ENCODE results near the gene KDM3B. TPM values are rescaled to one million over a fixed set of nuclear protein-coding genes. Genes with fewer than 3 reads are reported as not detected.

Gene KDM3B
- total and polyA plus RNA-seq, 9 of the 15 experiments (the other 6 are each of a cell fraction or from before 2014, with no cell fraction given), result 13.8 to 62.8 (median 41.9) TPM

- no peak for TF ChIP-seq PYGO2 (tag; IDR thresholded peaks at IDR 0.05)
- TF ChIP-seq BRF1 (IDR thresholded peaks at IDR 0.05; ENCODE audit: borderline replicate concordance, extremely low read depth, insufficient read length), result no peak
- 0 out of 2 replicates have a peak, but pooled peaks have one; percentile 47 for TF ChIP-seq E2F3 (CRISPR knock-in tag; IDR thresholded peaks at IDR 0.05)
- TF ChIP-seq ZNF311 (CRISPR knock-in tag; IDR thresholded peaks at IDR 0.05), result peak; percentile 56; the same call in 1 of the 2 replicates
- TF ChIP-seq MITF (IDR thresholded peaks at IDR 0.05), result no peak
- no peak for TF ChIP-seq MEIS2 (IDR thresholded peaks at IDR 0.05; ENCODE audit: partially characterized antibody)
- TF ChIP-seq ZNF79 (CRISPR knock-in tag; IDR thresholded peaks at IDR 0.05; ENCODE audit: low read depth), result no peak
- TF ChIP-seq GATAD2B (IDR thresholded peaks at IDR 0.05; ENCODE audit: borderline replicate concordance), result peak; percentile 28; the same call in 1 of the 2 replicates
- no peak for TF ChIP-seq ZNF785 (CRISPR knock-in tag; IDR thresholded peaks at IDR 0.05)
- no peak for TF ChIP-seq SIX5 (IDR thresholded peaks at IDR 0.05; ENCODE audit: borderline replicate concordance in 1 of 2, insufficient read depth in 1 of 2, low read depth in 1 of 2, low read length in 2 of 2)
- no peak for TF ChIP-seq NEUROD1 (IDR thresholded peaks at IDR 0.05; ENCODE audit: borderline replicate concordance, low read depth, low read length, partially characterized antibody)
- TF ChIP-seq ZNF146 (CRISPR knock-in tag; IDR thresholded peaks at IDR 0.05; ENCODE audit: unreplicated experiment), result no peak
- TF ChIP-seq BRCA1 (IDR thresholded peaks at IDR 0.05), result no peak
- TF ChIP-seq BRCA1 (CRISPR knock-in tag; IDR thresholded peaks at IDR 0.05), result no peak
- TF ChIP-seq ZBTB9 (CRISPR knock-in tag; IDR thresholded peaks at IDR 0.05), result no peak
- TF ChIP-seq RBM34 (IDR thresholded peaks at IDR 0.05; ENCODE audit: borderline replicate concordance, insufficient read depth, low read length), result no peak
- no peak for TF ChIP-seq DACH1 (IDR thresholded peaks at IDR 0.05; ENCODE audit: partially characterized antibody)
- no peak for TF ChIP-seq ZNF778 (CRISPR knock-in tag; IDR thresholded peaks at IDR 0.05)
- no peak; the same call in 1 of the 2 replicates for TF ChIP-seq FOXJ2 (tag; IDR thresholded peaks at IDR 0.05)
- TF ChIP-seq BRD9 (IDR thresholded peaks at IDR 0.05; ENCODE audit: low read depth, partially characterized antibody), result peak; percentile 54
- TF ChIP-seq LARP7 (IDR thresholded peaks at IDR 0.05), result no peak
- no peak for TF ChIP-seq PTBP1 (IDR thresholded peaks at IDR 0.05; ENCODE audit: low read depth, low read length)
- TF ChIP-seq DDX20 (tag; IDR thresholded peaks at IDR 0.05; ENCODE audit: low read depth), result no peak
- no peak for TF ChIP-seq ZNF551 (CRISPR knock-in tag; IDR thresholded peaks at IDR 0.05)
- no peak for TF ChIP-seq PRMT5 (CRISPR knock-in tag; IDR thresholded peaks at IDR 0.05)
- no peak for TF ChIP-seq STAT5B (CRISPR knock-in tag; IDR thresholded peaks at IDR 0.05)
- TF ChIP-seq GTF2F1 (IDR thresholded peaks at IDR 0.05; ENCODE audit: low read depth, low read length), result no peak
- no peak for TF ChIP-seq TEAD2 (tag; IDR thresholded peaks at IDR 0.05)
Observed at GRCh38 chr5:138336952-138337684, 15.4 kb upstream of the KDM3B start (continued).
